ENCODE measurements around the gene EFS. TPM values are rescaled to one million over a fixed set of nuclear protein-coding genes. Genes with fewer than 3 reads are reported as not detected.

The EFS gene
- total and polyA plus RNA-seq, 12 donors, result 1.1 to 6.0 (median 2.3) TPM

DNA sequence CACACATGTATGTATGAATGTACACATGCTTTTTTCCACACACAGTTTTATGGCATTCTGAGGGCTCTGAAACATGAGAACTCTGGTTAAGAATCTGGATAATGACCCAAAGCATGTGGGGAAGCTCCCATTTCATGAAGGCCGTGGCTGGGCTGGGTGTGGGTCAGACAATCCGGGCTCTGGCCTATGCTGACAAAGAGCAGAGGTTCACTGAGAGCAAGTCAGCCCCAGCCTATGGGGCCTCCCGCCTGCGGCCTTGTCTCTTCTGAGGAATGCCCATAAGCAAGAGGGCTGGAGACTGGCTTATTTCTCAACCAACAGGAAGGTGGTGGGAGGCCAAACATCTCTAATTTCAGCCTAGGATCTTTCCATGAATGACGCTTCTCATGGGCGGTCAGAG lies 34.6 kb upstream of the EFS start:
- WGBS, 2 donors, result 57 to 63% methylated on average over 6 of the region's 6 CpGs
- intact Hi-C loops (cut with DNase I), result loop anchor here in 1 of 10 donors (10.0 kb wide), 1 partner anchor 45 kb away; no protein-coding TSS in a partner anchor
- TF ChIP-seq, protein P1, sequence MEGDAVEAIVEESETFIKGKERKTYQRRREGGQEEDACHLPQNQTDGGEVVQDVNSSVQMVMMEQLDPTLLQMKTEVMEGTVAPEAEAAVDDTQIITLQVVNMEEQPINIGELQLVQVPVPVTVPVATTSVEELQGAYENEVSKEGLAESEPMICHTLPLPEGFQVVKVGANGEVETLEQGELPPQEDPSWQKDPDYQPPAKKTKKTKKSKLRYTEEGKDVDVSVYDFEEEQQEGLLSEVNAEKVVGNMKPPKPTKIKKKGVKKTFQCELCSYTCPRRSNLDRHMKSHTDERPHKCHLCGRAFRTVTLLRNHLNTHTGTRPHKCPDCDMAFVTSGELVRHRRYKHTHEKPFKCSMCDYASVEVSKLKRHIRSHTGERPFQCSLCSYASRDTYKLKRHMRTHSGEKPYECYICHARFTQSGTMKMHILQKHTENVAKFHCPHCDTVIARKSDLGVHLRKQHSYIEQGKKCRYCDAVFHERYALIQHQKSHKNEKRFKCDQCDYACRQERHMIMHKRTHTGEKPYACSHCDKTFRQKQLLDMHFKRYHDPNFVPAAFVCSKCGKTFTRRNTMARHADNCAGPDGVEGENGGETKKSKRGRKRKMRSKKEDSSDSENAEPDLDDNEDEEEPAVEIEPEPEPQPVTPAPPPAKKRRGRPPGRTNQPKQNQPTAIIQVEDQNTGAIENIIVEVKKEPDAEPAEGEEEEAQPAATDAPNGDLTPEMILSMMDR (IDR thresholded peaks at IDR 0.05), result no peak
- Histone ChIP-seq H3K4me3 (no peak overlapping the region), H3K9me3 (no peaks in the 10 kb centered on the region), H3K4me1 (peaks cover 0 to 3% (median 0%) of the 10 kb centered on the region in 9 donors), H3K36me3 (peaks cover 0 to 94% (median 0%) of the 10 kb centered on the region in 9 donors), H3K27ac (no peak overlapping the region), H3K27me3 (peaks cover 0 to 4% (median 0%) of the 10 kb centered on the region in 7 donors)
- no peak for DNase-seq
- ATAC-seq, result peak in 1 of 8 donors; percentile 4

DNA sequence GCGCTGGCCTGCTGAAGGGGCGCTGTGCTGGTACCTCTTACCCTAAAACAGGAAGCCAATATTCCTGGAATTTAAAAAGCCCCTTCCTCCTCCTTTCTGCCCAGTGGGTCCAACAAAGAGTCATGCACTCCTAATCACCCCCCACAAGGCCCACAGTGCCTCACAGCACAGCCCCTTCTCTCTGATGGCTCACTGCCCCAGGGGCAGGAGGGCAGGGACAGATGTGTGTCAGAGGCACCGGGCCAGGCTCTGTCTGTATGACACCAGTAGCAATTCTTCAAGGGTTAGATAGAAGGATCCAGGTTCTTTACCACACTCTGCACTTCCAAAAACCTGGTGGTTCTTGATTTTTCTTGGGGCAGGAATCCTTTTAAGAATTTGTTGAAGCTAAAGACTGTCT lies 34.2 kb upstream of the EFS start:
- Histone ChIP-seq H3K4me3 (no peak overlapping the region), H3K27me3 (peaks cover 0 to 4% (median 0%) of the 10 kb centered on the region in 7 donors), H3K4me1 (peaks cover 0 to 3% (median 0%) of the 10 kb centered on the region in 9 donors), H3K27ac (peak overlapping the region in 2 of 10 donors; percentile 5 to 37), H3K36me3 (peaks cover 0 to 94% (median 0%) of the 10 kb centered on the region in 9 donors), H3K9me3 (no peaks in the 10 kb centered on the region)
- TF ChIP-seq, protein P1 (IDR thresholded peaks at IDR 0.05), result no peak
- ATAC-seq (peak in 1 of 8 donors; percentile 11), DNase-seq (no peak)
- intact Hi-C loops (cut with DNase I), result loop anchor here in 1 of 10 donors (10.0 kb wide), 1 partner anchor 46 kb away; no protein-coding TSS in a partner anchor
- WGBS, 2 donors, result 71 to 73% methylated on average over 3 of the region's 3 CpGs

DNA sequence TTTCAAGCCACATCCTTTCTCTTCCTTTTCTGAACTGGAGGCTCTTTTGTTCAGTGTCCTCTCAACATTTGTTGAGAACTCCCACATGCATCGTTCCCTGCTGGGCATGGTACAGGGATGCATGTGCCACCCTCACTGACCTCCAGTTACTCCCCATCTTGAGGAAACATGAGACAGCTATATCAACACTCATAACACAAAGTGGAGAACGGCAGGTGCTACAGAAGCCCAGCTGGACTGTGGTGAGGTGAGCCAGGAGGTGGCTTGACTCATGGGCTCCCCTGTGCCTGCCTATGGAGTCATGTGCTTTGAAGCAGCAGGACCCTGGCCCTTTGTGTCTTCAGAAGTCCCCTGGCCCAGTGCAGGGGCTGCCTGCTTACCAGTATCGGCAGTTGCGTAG lies 33.4 kb upstream of the EFS start:
- peaks cover 0 to 4% (median 0%) of the 10 kb centered on the region in 7 donors for H3K27me3 ChIP-seq
- H3K4me1 ChIP-seq, result peaks cover 0 to 3% (median 0%) of the 10 kb centered on the region in 9 donors
- DNase-seq, result no peak
- H3K9me3 ChIP-seq, result no peaks in the 10 kb centered on the region
- H3K27ac ChIP-seq, result peak overlapping the region in 3 of 10 donors; percentile 5 to 39 (median 37)
- no peak for ATAC-seq
- H3K36me3 ChIP-seq, result peaks cover 0 to 94% (median 0%) of the 10 kb centered on the region in 9 donors
- TF ChIP-seq, protein P1 (IDR thresholded peaks at IDR 0.05), result no peak
- intact Hi-C loops (cut with DNase I), result loop anchor here in 1 of 10 donors (10.0 kb wide), 1 partner anchor 46 kb away; no protein-coding TSS in a partner anchor
- no peak overlapping the region for H3K4me3 ChIP-seq
- 69 to 74% methylated on average over 4 of the region's 4 CpGs for WGBS, 2 donors

GRCh38 chr14:23396781-23397407 lies 31.9 kb upstream of the EFS start:
- Histone ChIP-seq H3K27me3 (no peaks in the 10 kb centered on the region), H3K4me1 (peaks cover 0 to 2% (median 0%) of the 10 kb centered on the region in 9 donors), H3K9me3 (no peaks in the 10 kb centered on the region), H3K27ac (no peak overlapping the region), H3K36me3 (peaks cover 0 to 94% (median 5%) of the 10 kb centered on the region in 9 donors), H3K4me3 (no peak overlapping the region)
- DNase-seq (no peak), ATAC-seq (peak in 2 of 8 donors; percentile 1)
- 89 to 92% methylated on average over 10 of the region's 10 CpGs for WGBS, 2 donors
- TF ChIP-seq, protein P1 (IDR thresholded peaks at IDR 0.05), result no peak
- intact Hi-C loops (cut with DNase I), result loop anchor here in 1 of 10 donors (10.0 kb wide), 1 partner anchor 48 kb away; no protein-coding TSS in a partner anchor
